ENCODE results near the gene TSPAN18. TPM values are rescaled to one million over a fixed set of nuclear protein-coding genes. Genes with fewer than 3 reads are reported as not detected.

The TSPAN18 gene
- total and polyA plus RNA-seq, 2 experiments from 2014 or later = 0.20 to 0.54 TPM

DNA sequence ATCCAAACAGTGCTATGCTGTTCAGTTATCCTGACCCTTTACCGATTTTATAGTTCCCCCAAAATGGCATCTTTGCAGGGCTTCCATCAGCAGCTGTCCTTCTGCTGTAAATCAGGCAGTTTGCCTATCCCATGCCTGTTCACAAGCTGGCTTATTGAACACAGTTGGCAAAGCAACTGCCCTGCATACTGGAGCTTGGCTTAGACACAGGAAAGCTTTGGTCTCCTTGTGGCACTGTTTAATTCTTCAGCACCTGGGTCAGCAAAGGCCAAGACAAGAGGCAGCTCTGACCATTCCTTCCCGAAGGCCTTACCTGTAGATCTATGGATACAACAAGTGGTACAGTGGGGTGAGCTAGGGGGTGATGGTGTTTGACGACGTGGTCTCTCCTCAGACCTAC is 32.2 kb downstream of the TSPAN18 start:
- in situ Hi-C loops (cut with MboI) = no loop called here
- WGBS, 2 experiments (ENCODE audit: low coverage in 1 of 2, low lambda C conversion rate in 2 of 2, missing lambda C conversion rate in 2 of 2) = 65 to 68% methylated on average over 4 of the region's 4 CpGs
- no peak for TF ChIP-seq EZH2 (IDR thresholded peaks at IDR 0.05; ENCODE audit: insufficient read depth, poor library complexity, severe bottlenecking)
- no peak overlapping the region for H2AFZ ChIP-seq
- H3K27me3 ChIP-seq (replicated peaks; ENCODE audit: insufficient read depth) = peaks cover 22% of the 10 kb centered on the region
- DNase-seq = no peak
- no peaks in the 10 kb centered on the region for H3K9me2 ChIP-seq (ENCODE audit: insufficient read depth)
- peaks cover 18% of the 10 kb centered on the region for H3K4me1 ChIP-seq (ENCODE audit: insufficient read depth)
- peaks cover 12% of the 10 kb centered on the region for H3F3A ChIP-seq (ENCODE audit: insufficient read depth)
- no peak overlapping the region for H3K4me2 ChIP-seq (ENCODE audit: unreplicated experiment)
- no peaks in the 10 kb centered on the region for H4K20me1 ChIP-seq (ENCODE audit: insufficient read depth)
- no peaks in the 10 kb centered on the region for H3K36me3 ChIP-seq (ENCODE audit: low read depth)
- H3K9ac ChIP-seq = no peak overlapping the region
- no peak overlapping the region for H3K27ac ChIP-seq
- H3K4me3 ChIP-seq = no peak overlapping the region
- H3K79me2 ChIP-seq (ENCODE audit: insufficient read depth) = no peaks in the 10 kb centered on the region
- H3K9me3 ChIP-seq (ENCODE audit: low read depth) = no peaks in the 10 kb centered on the region

DNA sequence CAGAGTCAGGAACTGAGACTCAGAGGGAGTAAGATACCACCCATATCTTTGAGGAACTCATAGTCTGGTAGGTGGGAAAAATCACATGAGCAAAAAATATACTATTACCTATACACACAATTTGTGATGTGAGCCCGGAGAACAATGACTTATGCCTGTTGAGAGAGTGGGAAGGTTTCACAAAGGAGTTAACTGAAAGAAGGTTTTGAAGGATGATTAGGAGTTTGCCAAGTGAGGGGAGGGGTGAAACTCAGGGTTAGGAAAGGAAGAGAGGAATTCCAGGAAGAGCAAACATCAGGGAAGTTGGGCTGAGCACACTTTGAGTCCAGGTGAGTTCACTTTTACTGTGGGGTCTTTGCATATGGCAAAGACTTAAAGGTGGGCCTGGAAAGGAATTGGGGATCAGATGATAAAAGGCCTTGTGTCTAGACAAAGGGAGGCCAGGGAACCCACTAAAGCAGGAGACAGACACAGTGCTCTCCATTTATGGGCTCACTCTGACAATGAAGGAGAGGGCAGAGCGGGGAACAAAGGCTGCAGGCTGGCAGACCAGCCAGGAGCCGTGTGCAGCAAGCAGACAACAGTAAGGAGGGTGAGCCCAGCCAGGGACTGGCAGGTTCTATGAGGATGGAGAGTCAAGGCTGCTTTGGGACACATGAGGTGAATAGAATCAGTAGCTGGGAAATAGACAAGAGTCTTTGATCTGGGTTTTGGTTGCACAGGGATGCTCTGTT is 33.1 kb downstream of the TSPAN18 start:
- no peaks in the 10 kb centered on the region for H3K79me2 ChIP-seq (ENCODE audit: insufficient read depth)
- no peaks in the 10 kb centered on the region for H3K9me2 ChIP-seq (ENCODE audit: insufficient read depth)
- in situ Hi-C loops (cut with MboI) = no loop called here
- no peaks in the 10 kb centered on the region for H3K36me3 ChIP-seq (ENCODE audit: low read depth)
- H3K9me3 ChIP-seq (ENCODE audit: low read depth) = no peaks in the 10 kb centered on the region
- 71 to 72% methylated on average over 3 of the region's 3 CpGs for WGBS, 2 experiments (ENCODE audit: low coverage in 1 of 2, low lambda C conversion rate in 2 of 2, missing lambda C conversion rate in 2 of 2)
- no peak overlapping the region for H3K9ac ChIP-seq
- H3K27ac ChIP-seq = no peak overlapping the region
- peaks cover 12% of the 10 kb centered on the region for H3F3A ChIP-seq (ENCODE audit: insufficient read depth)
- H3K4me1 ChIP-seq (ENCODE audit: insufficient read depth) = peaks cover 18% of the 10 kb centered on the region
- H2AFZ ChIP-seq = no peak overlapping the region
- peaks cover 12% of the 10 kb centered on the region; the same call in 1 of the 2 replicates for H3K27me3 ChIP-seq (replicated peaks; ENCODE audit: insufficient read depth)
- no peaks in the 10 kb centered on the region for H4K20me1 ChIP-seq (ENCODE audit: insufficient read depth)
- DNase-seq = no peak
- no peak overlapping the region for H3K4me3 ChIP-seq
- H3K4me2 ChIP-seq (ENCODE audit: unreplicated experiment) = no peak overlapping the region
- no peak for TF ChIP-seq EZH2 (IDR thresholded peaks at IDR 0.05; ENCODE audit: insufficient read depth, poor library complexity, severe bottlenecking)

DNA sequence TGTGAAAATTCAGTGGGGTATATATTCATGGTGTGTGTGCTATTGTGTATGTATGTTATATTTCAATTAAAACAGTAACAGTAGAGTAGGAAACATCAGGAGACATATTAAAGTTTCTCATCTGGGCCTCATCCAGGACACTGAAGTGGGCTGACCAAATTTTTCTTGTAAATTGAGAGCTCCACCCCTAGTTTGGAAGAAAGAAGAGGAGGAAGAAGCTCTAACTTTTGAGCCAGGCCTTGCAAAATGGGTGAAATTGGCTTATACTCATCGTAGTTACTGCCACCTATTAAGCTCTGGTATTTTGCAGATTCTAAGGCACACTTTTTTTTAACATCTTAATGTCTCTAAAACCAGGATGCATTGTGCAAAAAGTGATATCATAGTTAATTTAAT is 33.7 kb downstream of the TSPAN18 start:
- in situ Hi-C loops (cut with MboI) = no loop called here
- peak; percentile 41 for DNase-seq
- peaks cover 18% of the 10 kb centered on the region for H3K4me1 ChIP-seq (ENCODE audit: insufficient read depth)
- no peak for TF ChIP-seq EZH2phosphoT487 (IDR thresholded peaks at IDR 0.05; ENCODE audit: insufficient read depth, low read depth)
- TF ChIP-seq EZH2 (IDR thresholded peaks at IDR 0.05; ENCODE audit: insufficient read depth, poor library complexity, severe bottlenecking) = no peak
- H3K27me3 ChIP-seq (replicated peaks; ENCODE audit: insufficient read depth) = peaks cover 9% of the 10 kb centered on the region; the same call in 1 of the 2 replicates
- H3K9me2 ChIP-seq (ENCODE audit: insufficient read depth) = no peaks in the 10 kb centered on the region
- H3K9ac ChIP-seq = no peak overlapping the region
- H3K27ac ChIP-seq = 0 out of 2 replicates have a peak overlapping the region, but pooled peaks have one; percentile 6
- H2AFZ ChIP-seq = no peak overlapping the region
- no peak overlapping the region for H3K4me3 ChIP-seq
- WGBS, 2 experiments (ENCODE audit: low coverage in 1 of 2, low lambda C conversion rate in 2 of 2, missing lambda C conversion rate in 2 of 2) = 5 to 11% methylated on average over 1 of the region's 1 CpG
- H3K79me2 ChIP-seq (ENCODE audit: insufficient read depth) = no peaks in the 10 kb centered on the region
- H3K36me3 ChIP-seq (ENCODE audit: low read depth) = no peaks in the 10 kb centered on the region
- H4K20me1 ChIP-seq (ENCODE audit: insufficient read depth) = no peaks in the 10 kb centered on the region
- H3F3A ChIP-seq (ENCODE audit: insufficient read depth) = peaks cover 12% of the 10 kb centered on the region
- H3K4me2 ChIP-seq (ENCODE audit: unreplicated experiment) = no peak overlapping the region
- H3K9me3 ChIP-seq (ENCODE audit: low read depth) = no peaks in the 10 kb centered on the region

GRCh38 chr11:44760917-44761550 is 34.3 kb downstream of the TSPAN18 start:
- in situ Hi-C loops (cut with MboI) = no loop called here
- no peak overlapping the region for H3K4me3 ChIP-seq
- no peaks in the 10 kb centered on the region for H3K79me2 ChIP-seq (ENCODE audit: insufficient read depth)
- peaks cover 9% of the 10 kb centered on the region; the same call in 1 of the 2 replicates for H3K27me3 ChIP-seq (replicated peaks; ENCODE audit: insufficient read depth)
- 2 to 5% methylated on average over 9 to 10 of the region's 10 CpGs for WGBS, 2 experiments (ENCODE audit: low coverage in 1 of 2, low lambda C conversion rate in 2 of 2, missing lambda C conversion rate in 2 of 2)
- no peaks in the 10 kb centered on the region for H3K9me3 ChIP-seq (ENCODE audit: low read depth)
- H3K4me1 ChIP-seq (ENCODE audit: insufficient read depth) = peaks cover 19% of the 10 kb centered on the region
- peaks cover 12% of the 10 kb centered on the region for H3F3A ChIP-seq (ENCODE audit: insufficient read depth)
- H3K27ac ChIP-seq = 0 out of 2 replicates have a peak overlapping the region, but pooled peaks have one; percentile 6
- H3K36me3 ChIP-seq (ENCODE audit: low read depth) = no peaks in the 10 kb centered on the region
- DNase-seq = peak; percentile 97
- TF ChIP-seq EZH2phosphoT487 (IDR thresholded peaks at IDR 0.05; ENCODE audit: insufficient read depth, low read depth) (no peak), EZH2 (IDR thresholded peaks at IDR 0.05; ENCODE audit: insufficient read depth, poor library complexity, severe bottlenecking) (no peak)
- no peak overlapping the region for H3K9ac ChIP-seq
- no peak overlapping the region for H2AFZ ChIP-seq
- H3K9me2 ChIP-seq (ENCODE audit: insufficient read depth) = no peaks in the 10 kb centered on the region
- no peaks in the 10 kb centered on the region for H4K20me1 ChIP-seq (ENCODE audit: insufficient read depth)
- no peak overlapping the region for H3K4me2 ChIP-seq (ENCODE audit: unreplicated experiment)

Measured in GM23248 (cell line).